ENCODE measurements around the gene SNTB2. TPM values are rescaled to one million over a fixed set of nuclear protein-coding genes. Genes with fewer than 3 reads are reported as not detected.

SNTB2 gene
- total and polyA plus RNA-seq, 10 of the 15 experiments (the other 5 are each of a cell fraction or from before 2014, with no cell fraction given) = 1.2 to 15.7 (median 5.0) TPM

DNA sequence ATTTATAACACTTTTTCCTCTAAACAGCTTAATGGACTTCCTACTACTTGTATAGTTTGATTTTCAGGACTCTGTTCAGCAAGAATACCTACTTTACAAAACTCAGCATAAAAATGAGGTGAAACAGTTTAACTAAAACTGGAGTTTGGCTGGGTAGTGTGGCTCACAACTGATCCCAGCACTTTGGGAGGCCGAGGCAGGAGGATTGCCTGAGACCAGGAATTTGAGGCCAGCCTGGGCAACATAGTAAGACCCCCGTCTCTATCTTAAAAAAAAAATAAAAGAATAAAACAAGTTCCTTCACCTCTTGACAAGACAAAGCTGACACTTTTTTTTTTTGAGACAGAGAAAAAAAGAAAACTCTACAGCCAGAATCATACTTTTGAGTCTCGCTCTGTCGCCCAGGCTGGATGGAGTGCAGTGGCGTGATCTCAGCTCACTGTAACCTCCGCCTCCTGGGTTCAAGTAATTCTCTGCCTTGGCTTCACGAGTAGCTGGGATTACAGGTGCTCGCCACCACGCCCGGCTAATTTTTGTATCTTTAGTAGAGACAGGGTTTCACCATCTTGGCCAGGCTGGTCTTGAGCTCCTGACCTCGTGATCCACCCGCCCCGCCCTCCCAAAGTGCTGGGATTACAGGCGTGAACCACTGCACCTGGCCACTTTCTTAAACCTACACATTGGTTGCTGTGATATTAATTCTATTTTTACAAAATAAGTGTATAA, 140.8 kb downstream of the SNTB2 start:
- H3K4me3 ChIP-seq = peak overlapping the region; percentile 89
- peaks cover 10% of the 10 kb centered on the region for H3K4me1 ChIP-seq (ENCODE audit: control insufficient read depth, insufficient read depth, low read length)
- intact Hi-C loops (cut with micrococcal nuclease; ENCODE audit: unreplicated experiment) = no loop called here

More for the DNA sequence above, 140.8 kb downstream of the SNTB2 start:
- Histone ChIP-seq H3K9ac (ENCODE audit: control insufficient read depth, insufficient read depth, low read length) (no peak overlapping the region), H3K79me2 (ENCODE audit: control insufficient read depth, insufficient read depth, low read length) (peaks cover 62% of the 10 kb centered on the region), H3K4me2 (ENCODE audit: control insufficient read depth, insufficient read depth) (peak overlapping the region; percentile 74), H3K9me3 (replicated peaks; ENCODE audit: control insufficient read depth, insufficient read depth, low read length) (no peaks in the 10 kb centered on the region), H2AFZ (ENCODE audit: control insufficient read depth, low read depth, low read length) (no peak overlapping the region), H3K36me3 (ENCODE audit: control insufficient read depth in 2 of 2, insufficient read depth in 2 of 2, low read length in 1 of 2) (peaks cover 17 to 33% of the 10 kb centered on the region in 2 experiments), H3K27ac (ENCODE audit: control insufficient read depth, insufficient read depth) (peak overlapping the region; percentile 52; the same call in 1 of the 2 replicates), H3K27me3 (replicated peaks in 1 of 2; ENCODE audit: control insufficient read depth in 2 of 2, insufficient read depth in 2 of 2, low read length in 1 of 2) (no peaks in the 10 kb centered on the region), H4K20me1 (ENCODE audit: control insufficient read depth, insufficient read depth) (peaks cover 8% of the 10 kb centered on the region; the same call in 1 of the 2 replicates)
- ChIA-PET CTCF (interaction anchor here (1.1 to 2.3 kb wide), 5 partner anchors 12 to 68 kb away, joined by 3 to 9 read pairs (median 5); partner anchors contain the start of genes COG8 and NIP7), POLR2A (interaction anchor here (0.5 to 6.6 kb wide), 6 partner anchors 12 to 1968 kb away, joined by 3 to 42 read pairs (median 4); partner anchors contain the start of genes COG8 and NIP7), RAD21 (ENCODE audit: unreplicated experiment) (interaction anchor here (1.0 kb wide), 1 partner anchor 16 kb away, joined by 4 read pairs; the partner anchor contains the start of gene VPS4A), SMC1A (ENCODE audit: uncharacterized antibody, unreplicated experiment) (interaction anchor here (1.1 to 1.9 kb wide), 2 partner anchors 10 to 22 kb away, joined by 3 to 4 read pairs; no protein-coding TSS in a partner anchor)
- no peak for ATAC-seq
- TF ChIP-seq, protein P1, sequence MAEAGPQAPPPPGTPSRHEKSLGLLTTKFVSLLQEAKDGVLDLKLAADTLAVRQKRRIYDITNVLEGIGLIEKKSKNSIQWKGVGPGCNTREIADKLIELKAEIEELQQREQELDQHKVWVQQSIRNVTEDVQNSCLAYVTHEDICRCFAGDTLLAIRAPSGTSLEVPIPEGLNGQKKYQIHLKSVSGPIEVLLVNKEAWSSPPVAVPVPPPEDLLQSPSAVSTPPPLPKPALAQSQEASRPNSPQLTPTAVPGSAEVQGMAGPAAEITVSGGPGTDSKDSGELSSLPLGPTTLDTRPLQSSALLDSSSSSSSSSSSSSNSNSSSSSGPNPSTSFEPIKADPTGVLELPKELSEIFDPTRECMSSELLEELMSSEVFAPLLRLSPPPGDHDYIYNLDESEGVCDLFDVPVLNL (IDR thresholded peaks at IDR 0.05; ENCODE audit: low read depth, low read length) = no peak
- TF ChIP-seq, protein P2, sequence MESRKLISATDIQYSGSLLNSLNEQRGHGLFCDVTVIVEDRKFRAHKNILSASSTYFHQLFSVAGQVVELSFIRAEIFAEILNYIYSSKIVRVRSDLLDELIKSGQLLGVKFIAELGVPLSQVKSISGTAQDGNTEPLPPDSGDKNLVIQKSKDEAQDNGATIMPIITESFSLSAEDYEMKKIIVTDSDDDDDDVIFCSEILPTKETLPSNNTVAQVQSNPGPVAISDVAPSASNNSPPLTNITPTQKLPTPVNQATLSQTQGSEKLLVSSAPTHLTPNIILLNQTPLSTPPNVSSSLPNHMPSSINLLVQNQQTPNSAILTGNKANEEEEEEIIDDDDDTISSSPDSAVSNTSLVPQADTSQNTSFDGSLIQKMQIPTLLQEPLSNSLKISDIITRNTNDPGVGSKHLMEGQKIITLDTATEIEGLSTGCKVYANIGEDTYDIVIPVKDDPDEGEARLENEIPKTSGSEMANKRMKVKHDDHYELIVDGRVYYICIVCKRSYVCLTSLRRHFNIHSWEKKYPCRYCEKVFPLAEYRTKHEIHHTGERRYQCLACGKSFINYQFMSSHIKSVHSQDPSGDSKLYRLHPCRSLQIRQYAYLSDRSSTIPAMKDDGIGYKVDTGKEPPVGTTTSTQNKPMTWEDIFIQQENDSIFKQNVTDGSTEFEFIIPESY (IDR thresholded peaks at IDR 0.05) = no peak
- TF ChIP-seq CBFB (IDR thresholded peaks at IDR 0.05; ENCODE audit: low read depth) = no peak
- TF ChIP-seq SMARCA5 (IDR thresholded peaks at IDR 0.05) = no peak
- no peak for TF ChIP-seq POLR2AphosphoS2 (IDR thresholded peaks at IDR 0.05; ENCODE audit: low read depth, low read length)
- TF ChIP-seq RB1 (IDR thresholded peaks at IDR 0.05; ENCODE audit: borderline replicate concordance) = no peak
- WGBS (ENCODE audit: insufficient coverage, insufficient replicate concordance, low lambda C conversion rate, missing lambda C conversion rate) = 73% methylated on average over 14 of the region's 14 CpGs
- in situ Hi-C loops (cut with MboI) = no loop called here
- no peak for FAIRE-seq
- DNase-seq (ENCODE audit: low read depth, low spot score) = no peak
- no TSS peak for BruUV-seq (replicated peaks)
